ENCODE measurements around the gene ZBED4. TPM values are rescaled to one million over a fixed set of nuclear protein-coding genes. Genes with fewer than 3 reads are reported as not detected.

ZBED4 gene
- total RNA-seq, 4 donors from 2014 or later: 11.9 to 19.4 (median 18.2) TPM

DNA sequence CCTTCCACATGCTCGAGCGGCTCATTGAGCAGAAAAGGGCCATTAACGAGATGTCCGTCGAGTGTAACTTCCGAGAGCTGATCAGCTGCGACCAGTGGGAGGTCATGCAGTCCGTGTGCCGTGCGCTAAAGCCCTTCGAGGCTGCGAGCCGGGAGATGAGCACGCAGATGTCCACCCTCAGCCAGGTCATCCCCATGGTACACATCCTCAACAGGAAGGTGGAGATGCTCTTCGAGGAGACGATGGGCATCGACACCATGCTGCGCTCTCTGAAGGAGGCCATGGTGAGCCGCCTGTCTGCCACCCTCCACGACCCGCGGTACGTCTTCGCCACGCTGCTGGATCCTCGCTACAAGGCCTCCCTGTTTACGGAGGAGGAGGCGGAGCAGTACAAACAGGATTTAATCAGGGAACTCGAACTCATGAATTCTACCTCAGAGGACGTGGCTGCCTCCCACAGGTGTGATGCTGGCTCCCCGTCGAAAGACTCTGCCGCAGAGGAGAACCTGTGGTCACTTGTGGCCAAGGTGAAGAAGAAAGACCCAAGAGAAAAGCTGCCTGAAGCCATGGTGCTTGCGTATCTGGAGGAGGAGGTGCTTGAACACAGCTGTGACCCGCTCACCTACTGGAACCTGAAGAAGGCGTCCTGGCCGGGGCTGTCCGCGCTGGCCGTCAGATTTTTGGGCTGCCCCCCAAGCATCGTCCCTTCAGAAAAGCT is 32.9 kb downstream of the ZBED4 start:
- Histone ChIP-seq H3K4me3 (no peak overlapping the region), H3K36me3 (peaks cover 63% of the 10 kb centered on the region), H3K27me3 (no peaks in the 10 kb centered on the region), H3K9me3 (no peaks in the 10 kb centered on the region), H3K4me1 (no peaks in the 10 kb centered on the region), H3K27ac (no peak overlapping the region)
- TF ChIP-seq EP300 (IDR thresholded peaks at IDR 0.05) (no peak), POLR2AphosphoS5 (IDR thresholded peaks at IDR 0.05) (no peak), POLR2A (IDR thresholded peaks at IDR 0.05) (no peak)
- TF ChIP-seq, protein P1, sequence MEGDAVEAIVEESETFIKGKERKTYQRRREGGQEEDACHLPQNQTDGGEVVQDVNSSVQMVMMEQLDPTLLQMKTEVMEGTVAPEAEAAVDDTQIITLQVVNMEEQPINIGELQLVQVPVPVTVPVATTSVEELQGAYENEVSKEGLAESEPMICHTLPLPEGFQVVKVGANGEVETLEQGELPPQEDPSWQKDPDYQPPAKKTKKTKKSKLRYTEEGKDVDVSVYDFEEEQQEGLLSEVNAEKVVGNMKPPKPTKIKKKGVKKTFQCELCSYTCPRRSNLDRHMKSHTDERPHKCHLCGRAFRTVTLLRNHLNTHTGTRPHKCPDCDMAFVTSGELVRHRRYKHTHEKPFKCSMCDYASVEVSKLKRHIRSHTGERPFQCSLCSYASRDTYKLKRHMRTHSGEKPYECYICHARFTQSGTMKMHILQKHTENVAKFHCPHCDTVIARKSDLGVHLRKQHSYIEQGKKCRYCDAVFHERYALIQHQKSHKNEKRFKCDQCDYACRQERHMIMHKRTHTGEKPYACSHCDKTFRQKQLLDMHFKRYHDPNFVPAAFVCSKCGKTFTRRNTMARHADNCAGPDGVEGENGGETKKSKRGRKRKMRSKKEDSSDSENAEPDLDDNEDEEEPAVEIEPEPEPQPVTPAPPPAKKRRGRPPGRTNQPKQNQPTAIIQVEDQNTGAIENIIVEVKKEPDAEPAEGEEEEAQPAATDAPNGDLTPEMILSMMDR (IDR thresholded peaks at IDR 0.05): no peak
- DNase-seq (ENCODE audit: low spot score in 2 of 2): no peak
- 98% methylated on average over 36 of the region's 41 CpGs for WGBS

DNA sequence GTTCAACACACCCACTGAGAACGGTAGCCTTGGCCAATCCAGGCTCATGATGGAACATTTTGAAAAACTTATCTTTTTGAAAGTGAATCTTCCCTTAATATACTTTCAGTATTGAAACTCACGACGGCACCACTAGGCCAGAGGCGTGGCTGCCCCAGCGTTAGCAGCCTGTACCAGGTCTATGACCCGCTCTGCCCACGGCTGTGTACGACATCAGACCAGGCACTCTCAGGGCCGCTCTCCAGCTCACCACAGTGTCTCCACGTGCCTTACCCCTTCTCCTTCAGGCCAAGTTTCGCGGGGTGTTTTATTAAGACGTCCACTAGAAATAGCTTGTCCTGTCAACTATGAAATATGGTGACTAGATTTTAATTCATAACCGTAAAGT is 33.4 kb downstream of the ZBED4 start:
- 94% methylated on average over 14 of the region's 14 CpGs for WGBS
- H3K27ac ChIP-seq: no peak overlapping the region
- H3K36me3 ChIP-seq: peaks cover 63% of the 10 kb centered on the region
- no peak for DNase-seq (ENCODE audit: low spot score in 2 of 2)
- no peaks in the 10 kb centered on the region for H3K27me3 ChIP-seq
- H3K9me3 ChIP-seq: no peaks in the 10 kb centered on the region
- no peak overlapping the region for H3K4me3 ChIP-seq
- no peaks in the 10 kb centered on the region for H3K4me1 ChIP-seq
- TF ChIP-seq, protein P1 (IDR thresholded peaks at IDR 0.05): no peak
- TF ChIP-seq POLR2AphosphoS5 (IDR thresholded peaks at IDR 0.05): no peak
- no peak for TF ChIP-seq EP300 (IDR thresholded peaks at IDR 0.05)
- no peak for TF ChIP-seq POLR2A (IDR thresholded peaks at IDR 0.05)

DNA sequence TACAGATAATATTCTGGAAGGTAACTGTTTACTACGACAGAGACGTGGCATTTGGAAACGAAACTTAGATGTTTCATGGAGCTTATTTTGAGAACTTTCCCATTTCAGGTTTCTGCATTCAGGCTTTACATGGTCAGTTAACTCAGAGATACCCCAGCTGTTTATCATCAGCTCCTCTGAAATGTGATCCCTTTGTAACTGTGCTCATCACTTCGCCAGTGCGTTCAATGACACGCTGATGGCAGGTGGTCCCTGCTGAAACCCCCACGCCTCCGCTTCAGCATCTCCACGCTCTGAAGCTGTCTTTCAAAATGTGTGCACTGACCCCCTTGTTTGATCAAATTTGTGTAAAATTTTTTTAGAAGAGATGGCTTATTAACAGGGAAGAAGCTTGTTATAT is 34.1 kb downstream of the ZBED4 start:
- no peak overlapping the region for H3K4me3 ChIP-seq
- peaks cover 68% of the 10 kb centered on the region for H3K36me3 ChIP-seq

DNA sequence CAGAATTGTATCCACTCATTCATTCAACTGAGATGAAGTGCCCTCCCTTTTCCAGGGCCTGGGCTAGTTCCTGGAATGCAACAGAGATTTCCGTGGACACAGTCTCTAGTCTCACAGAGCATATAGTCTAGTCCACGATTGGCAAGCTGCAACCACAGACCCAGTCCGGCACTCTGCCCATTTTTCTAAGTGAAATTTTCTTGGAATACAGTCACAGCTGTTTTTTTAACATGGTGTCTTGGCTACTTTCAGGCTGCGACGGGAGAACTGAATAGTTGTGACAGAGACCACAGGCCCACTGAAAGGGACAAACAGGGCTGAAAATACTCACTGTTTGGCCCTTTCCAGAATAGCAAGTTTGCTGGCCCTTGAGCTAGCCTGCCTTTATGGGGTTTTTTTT is 35.4 kb downstream of the ZBED4 start:
- TF ChIP-seq, protein P1 (IDR thresholded peaks at IDR 0.05): no peak
- TF ChIP-seq POLR2A (IDR thresholded peaks at IDR 0.05): no peak
- TF ChIP-seq EP300 (IDR thresholded peaks at IDR 0.05): no peak
- no peak for TF ChIP-seq POLR2AphosphoS5 (IDR thresholded peaks at IDR 0.05)
- peaks cover 60% of the 10 kb centered on the region for H3K36me3 ChIP-seq

More for the DNA sequence above, 34.1 kb downstream of the ZBED4 start:
- Histone ChIP-seq H3K27ac (no peak overlapping the region), H3K27me3 (no peaks in the 10 kb centered on the region), H3K4me1 (no peaks in the 10 kb centered on the region), H3K9me3 (no peaks in the 10 kb centered on the region)
- no peak for TF ChIP-seq EP300 (IDR thresholded peaks at IDR 0.05)
- TF ChIP-seq, protein P1 (IDR thresholded peaks at IDR 0.05): no peak
- TF ChIP-seq POLR2A (IDR thresholded peaks at IDR 0.05): no peak
- no peak for TF ChIP-seq POLR2AphosphoS5 (IDR thresholded peaks at IDR 0.05)
- no peak for DNase-seq (ENCODE audit: low spot score in 2 of 2)
- 96% methylated on average over 9 of the region's 9 CpGs for WGBS

DNA sequence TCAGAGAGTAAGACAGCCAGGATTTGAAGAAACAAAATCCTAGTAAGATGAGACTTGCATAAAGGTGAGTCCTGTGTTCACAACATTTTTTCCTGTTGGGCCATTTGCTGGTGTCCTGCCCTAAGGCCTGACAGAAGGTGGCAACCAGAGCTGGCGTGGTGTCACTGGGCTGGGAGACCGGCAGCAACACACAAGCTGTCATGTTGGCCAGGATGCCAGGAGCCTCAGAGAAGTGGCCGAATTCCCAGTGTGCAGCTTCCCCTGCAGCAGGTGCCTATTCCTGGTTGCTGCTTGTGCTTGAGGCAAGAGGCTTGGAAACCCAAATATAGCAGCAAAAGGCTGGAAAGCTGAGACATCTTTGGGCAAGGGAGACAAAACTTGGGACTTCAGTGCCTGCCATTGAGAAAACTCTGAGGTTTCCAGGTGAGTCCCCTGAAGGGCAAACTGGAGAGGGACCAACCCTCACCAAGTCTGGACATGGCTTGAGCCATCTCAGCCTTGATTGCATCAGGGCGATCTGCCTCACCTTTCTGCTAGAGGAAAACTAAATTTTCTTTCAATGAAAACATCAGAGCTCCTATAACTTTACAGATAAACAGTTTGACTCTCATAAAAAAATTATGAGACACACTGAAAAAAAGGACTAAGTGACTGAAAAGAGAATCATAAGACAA is 38.7 kb downstream of the ZBED4 start:
- TF ChIP-seq POLR2AphosphoS5 (IDR thresholded peaks at IDR 0.05) (no peak), EP300 (IDR thresholded peaks at IDR 0.05) (no peak), POLR2A (IDR thresholded peaks at IDR 0.05) (no peak)
- TF ChIP-seq, protein P1 (IDR thresholded peaks at IDR 0.05): no peak
- no peak overlapping the region for H3K27ac ChIP-seq

More for the DNA sequence above, 35.4 kb downstream of the ZBED4 start:
- no peaks in the 10 kb centered on the region for H3K9me3 ChIP-seq
- H3K4me3 ChIP-seq: no peak overlapping the region
- no peak overlapping the region for H3K27ac ChIP-seq
- H3K27me3 ChIP-seq: no peaks in the 10 kb centered on the region
- H3K4me1 ChIP-seq: no peaks in the 10 kb centered on the region
- WGBS: 91% methylated on average over 5 of the region's 5 CpGs
- no peak for DNase-seq (ENCODE audit: low spot score in 2 of 2)

More for the DNA sequence above, 38.7 kb downstream of the ZBED4 start:
- no peaks in the 10 kb centered on the region for H3K27me3 ChIP-seq
- H3K4me3 ChIP-seq: no peak overlapping the region
- WGBS: 75% methylated on average over 4 of the region's 4 CpGs
- DNase-seq (ENCODE audit: low spot score in 2 of 2): no peak
- H3K36me3 ChIP-seq: peaks cover 30% of the 10 kb centered on the region
- H3K9me3 ChIP-seq: no peaks in the 10 kb centered on the region
- H3K4me1 ChIP-seq: no peaks in the 10 kb centered on the region
